GM19240 (cell line): ENCODE measurements around the gene PCDHGC5.
A peak's percentile ranks its signal among the peaks of the same experiment; 100 is the strongest.

Experiments used
- DNase-seq: peaks from one replicate; pipeline ENCODE4 v3.0.0; 2011; ENCODE audit warnings: low spot score; ENCODE audit not compliant: insufficient read length

PCDHGC5 gene

DNA sequence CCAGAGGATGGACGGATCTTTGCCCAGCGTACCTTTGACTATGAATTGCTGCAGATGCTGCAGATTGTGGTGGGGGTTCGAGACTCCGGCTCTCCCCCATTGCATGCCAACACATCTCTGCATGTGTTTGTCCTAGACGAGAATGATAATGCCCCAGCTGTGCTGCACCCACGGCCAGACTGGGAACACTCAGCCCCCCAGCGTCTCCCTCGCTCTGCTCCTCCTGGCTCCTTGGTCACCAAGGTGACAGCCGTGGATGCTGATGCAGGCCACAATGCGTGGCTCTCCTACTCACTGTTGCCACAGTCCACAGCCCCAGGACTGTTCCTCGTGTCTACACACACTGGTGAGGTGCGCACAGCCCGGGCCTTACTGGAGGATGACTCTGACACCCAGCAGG, 1.9 kb downstream of the PCDHGC5 start:
- DNase-seq, result no peak

- no peak for DNase-seq
Measured at GRCh38 chr5:141491323-141492167, 2.7 kb downstream of the PCDHGC5 start.

- no peak for DNase-seq
Measured at GRCh38 chr5:141492168-141492885, 3.4 kb downstream of the PCDHGC5 start.

- no peak for DNase-seq
Measured at GRCh38 chr5:141493500-141494422, 4.9 kb downstream of the PCDHGC5 start.

DNA sequence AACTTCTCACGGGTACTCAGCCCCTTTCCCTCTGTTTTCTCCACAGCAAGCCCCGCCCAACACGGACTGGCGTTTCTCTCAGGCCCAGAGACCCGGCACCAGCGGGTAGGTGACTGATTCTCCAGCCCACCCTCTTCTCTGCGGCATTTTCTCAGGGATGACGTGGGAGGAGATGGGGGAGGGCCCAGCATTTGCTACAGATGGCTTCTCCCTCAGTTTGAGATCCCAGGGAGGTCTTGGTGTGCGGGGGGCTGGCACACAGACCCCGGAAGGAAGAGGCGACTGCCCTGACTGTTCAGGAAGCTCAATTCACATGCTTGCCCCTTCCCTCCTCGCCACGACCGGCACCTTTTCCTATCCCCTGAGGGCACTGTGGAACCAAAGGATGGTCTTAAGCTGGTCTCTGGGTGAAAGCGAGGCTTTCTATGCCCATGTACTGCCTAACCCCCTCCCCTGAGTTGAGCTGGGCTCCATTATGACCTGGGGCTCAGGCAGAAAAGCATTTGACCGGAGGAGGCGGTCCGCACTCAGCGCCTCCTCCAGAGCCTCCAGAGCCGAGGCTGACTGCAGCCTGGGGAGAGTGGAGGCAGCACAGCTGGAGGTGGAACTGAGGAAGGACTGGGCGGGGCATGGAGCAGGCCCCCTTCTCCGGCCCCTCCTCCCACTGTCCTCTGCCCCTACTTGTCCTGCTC, 6.0 kb downstream of the PCDHGC5 start:
- no peak for DNase-seq

DNA sequence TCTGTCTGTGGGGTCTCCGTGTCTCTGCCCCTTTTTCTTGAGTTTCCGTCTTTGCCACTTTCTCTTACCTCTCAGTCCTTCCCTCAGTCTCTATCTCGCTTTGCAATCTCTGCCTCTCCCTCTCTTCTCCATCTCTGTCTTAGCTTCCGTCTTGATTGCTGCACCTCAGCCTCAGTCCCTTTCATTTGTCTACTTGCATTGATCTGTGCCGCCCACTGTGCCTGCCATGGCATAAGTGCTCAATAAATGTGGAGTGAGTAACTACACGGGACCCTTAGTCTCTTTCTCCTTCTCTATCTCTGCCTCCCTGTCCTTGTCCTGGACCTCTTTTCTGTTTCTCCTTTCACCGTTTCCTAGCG, 6.6 kb downstream of the PCDHGC5 start:
- no peak for DNase-seq

DNA sequence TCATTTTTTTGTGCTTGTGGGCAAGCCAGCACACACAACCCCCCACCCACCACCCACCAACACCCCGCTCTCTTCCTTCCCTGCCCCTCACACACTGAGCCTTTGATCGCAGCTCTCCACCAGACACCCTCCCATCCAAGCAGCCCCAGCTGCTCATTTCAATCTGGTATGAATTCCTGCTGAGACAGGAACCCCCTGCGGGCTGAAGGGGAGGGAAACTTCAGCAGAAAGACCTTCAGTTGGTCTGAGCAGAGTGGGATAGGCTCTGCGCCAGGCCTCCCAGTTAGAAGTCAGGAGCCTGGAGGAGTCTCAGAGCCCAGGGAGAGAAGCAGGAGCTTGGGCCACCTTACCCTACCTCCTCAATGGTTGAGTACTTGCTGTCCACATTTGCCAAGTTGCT, 7.2 kb downstream of the PCDHGC5 start:
- no peak for DNase-seq

GRCh38 chr5:141501761-141502160, 12.9 kb downstream of the PCDHGC5 start:
- no peak for DNase-seq

DNA sequence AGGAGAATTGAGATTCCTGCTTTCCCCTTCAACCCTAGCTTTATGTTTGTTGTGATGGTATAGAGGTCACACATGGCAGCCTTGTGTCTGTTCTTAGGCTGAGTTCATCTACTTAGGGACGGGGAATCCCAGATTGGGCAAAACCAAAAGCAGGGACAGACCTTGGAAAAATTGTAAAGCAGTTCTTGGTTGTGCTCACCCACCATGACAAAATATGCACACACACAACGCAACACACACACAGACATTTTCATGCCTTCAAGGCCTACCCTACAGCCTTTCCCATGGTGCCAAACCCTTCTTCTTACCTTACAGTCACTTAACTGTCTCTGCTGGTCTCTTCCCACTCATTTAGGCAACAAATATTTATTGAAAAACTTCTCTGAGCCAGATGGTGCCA, 14.8 kb downstream of the PCDHGC5 start:
- no peak for DNase-seq

DNA sequence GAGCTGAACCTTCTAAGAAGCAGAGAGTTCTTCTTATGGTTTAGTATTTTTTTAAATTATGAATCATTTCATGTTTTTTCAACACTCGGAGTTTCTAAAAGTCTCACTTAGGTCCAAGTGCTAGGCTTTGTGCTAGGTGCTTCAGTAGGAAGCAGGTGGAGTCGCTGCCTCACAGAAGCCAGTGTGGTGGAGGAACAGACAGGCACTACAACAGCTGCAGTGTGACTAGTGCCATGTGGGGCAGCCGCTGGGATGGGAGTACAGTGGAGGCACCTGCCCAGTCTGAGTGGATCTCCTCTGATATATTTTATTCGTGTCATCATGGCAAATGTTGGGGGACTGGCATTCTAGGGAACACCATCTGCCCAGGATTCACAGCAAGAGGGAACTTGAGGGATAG, 15.3 kb downstream of the PCDHGC5 start:
- no peak for DNase-seq

- DNase-seq, result no peak
Measured at GRCh38 chr5:141506381-141507155, 17.7 kb downstream of the PCDHGC5 start.

- DNase-seq, result no peak
Measured at GRCh38 chr5:141507387-141508091, 18.7 kb downstream of the PCDHGC5 start.

- DNase-seq, result no peak
Measured at GRCh38 chr5:141508440-141508797, 19.5 kb downstream of the PCDHGC5 start.

DNA sequence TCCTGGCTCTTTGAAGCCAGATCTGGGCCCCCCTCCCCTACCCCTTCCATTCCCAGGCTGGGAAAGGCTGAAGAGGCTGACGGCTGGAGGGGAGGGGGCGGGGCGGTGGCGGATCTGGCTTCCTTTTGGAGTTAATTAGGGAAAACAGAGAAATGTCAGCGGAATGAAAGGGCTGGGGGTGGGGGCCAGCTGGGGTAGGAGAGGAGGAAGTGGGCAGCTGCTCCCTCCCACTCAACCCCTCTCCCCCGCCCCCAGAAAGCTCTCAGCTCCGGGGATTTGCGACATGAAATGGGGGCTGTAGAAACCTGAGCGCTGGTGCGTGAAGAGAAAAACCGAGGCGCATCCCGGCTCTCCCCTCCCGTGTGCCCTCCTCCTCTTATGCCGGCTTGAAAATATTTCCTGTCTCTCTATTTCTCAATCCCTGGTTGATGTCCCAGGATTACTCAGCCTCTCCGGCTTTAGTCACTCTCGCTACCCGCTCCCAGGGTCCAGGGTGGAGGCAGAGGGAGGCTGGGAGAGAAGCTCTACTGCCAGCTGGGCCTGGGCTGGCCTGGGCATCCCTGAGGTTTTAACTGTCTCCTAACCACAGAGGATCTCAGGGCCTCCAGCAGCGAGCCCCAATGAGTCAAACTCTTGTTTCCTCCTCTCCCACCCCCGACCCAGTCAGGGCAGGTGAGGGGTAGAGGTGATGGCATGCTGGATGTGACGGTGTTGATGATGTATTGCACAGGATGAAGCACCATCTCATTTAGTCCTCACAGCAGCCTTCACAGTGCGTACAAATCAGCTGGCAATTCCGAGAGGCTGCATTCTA, 20.1 kb downstream of the PCDHGC5 start:
- no peak for DNase-seq

DNA sequence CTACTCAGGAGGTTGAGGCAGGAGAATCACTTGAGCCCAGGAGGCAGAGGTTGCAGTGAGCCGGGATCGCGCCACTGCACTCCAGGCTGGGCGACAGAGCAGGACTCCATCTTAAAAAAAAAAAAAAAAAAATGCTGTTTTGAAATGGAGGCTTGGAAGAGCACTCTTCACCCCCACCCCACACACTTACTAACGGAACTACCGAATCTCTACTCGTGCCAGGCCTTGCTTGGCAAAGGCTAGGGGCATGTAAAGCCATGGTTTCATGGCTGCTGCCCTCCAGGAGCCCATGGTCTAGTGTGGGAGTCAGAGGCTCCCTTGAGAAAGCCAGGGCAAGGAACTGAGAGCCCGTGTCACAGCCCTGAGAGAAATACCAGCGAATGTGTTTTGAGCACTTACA, 21.3 kb downstream of the PCDHGC5 start:
- no peak for DNase-seq

DNA sequence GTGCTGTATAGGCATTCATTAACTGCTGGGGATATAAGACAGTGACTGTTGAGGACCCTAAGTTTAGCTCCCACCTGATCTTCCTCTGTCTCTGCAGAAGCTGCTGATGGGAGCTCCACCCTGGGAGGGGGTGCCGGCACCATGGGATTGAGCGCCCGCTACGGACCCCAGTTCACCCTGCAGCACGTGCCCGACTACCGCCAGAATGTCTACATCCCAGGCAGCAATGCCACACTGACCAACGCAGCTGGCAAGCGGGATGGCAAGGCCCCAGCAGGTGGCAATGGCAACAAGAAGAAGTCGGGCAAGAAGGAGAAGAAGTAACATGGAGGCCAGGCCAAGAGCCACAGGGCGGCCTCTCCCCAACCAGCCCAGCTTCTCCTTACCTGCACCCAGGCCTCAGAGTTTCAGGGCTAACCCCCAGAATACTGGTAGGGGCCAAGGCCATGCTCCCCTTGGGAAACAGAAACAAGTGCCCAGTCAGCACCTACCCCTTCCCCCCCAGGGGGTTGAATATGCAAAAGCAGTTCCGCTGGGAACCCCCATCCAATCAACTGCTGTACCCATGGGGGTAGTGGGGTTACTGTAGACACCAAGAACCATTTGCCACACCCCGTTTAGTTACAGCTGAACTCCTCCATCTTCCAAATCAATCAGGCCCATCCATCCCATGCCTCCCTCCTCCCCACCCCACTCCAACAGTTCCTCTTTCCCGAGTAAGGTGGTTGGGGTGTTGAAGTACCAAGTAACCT, 22.1 kb downstream of the PCDHGC5 start:
- DNase-seq, result no peak

DNA sequence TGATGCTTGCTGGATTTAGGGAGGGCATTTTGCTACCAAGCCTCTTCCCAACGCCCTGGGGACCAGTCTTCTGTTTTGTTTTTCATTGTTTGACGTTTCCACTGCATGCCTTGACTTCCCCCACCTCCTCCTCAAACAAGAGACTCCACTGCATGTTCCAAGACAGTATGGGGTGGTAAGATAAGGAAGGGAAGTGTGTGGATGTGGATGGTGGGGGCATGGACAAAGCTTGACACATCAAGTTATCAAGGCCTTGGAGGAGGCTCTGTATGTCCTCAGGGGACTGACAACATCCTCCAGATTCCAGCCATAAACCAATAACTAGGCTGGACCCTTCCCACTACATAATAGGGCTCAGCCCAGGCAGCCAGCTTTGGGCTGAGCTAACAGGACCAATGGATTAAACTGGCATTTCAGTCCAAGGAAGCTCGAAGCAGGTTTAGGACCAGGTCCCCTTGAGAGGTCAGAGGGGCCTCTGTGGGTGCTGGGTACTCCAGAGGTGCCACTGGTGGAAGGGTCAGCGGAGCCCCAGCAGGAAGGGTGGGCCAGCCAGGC, 23.0 kb downstream of the PCDHGC5 start:
- no peak for DNase-seq

GRCh38 chr5:141512390-141512910, 23.6 kb downstream of the PCDHGC5 start:
- peak; percentile 58 for DNase-seq
